NB4 (cell line): Measurements from ENCODE around the gene SMIM5.

ENCODE experiments used
- DNase-seq: peaks from one replicate; pipeline ENCODE4 v3.0.0; 2010; ENCODE audit warnings: low read depth
- H3K4me3 ChIP-seq: one replicate; pipeline ENCODE4 v1.5.1; 2011; ENCODE audit warnings: mild to moderate bottlenecking, low read depth, low read length, moderate library complexity
- MAX ChIP-seq: IDR thresholded peaks from 2 replicates; pipeline ENCODE4 v1.6.1; 2011; ENCODE audit warnings: low read depth, low read length
- MYC ChIP-seq: IDR thresholded peaks from 2 replicates; pipeline ENCODE4 v1.6.1; 2011; ENCODE audit warnings: low read depth, low read length
- POLR2A ChIP-seq: IDR thresholded peaks from 2 replicates; pipeline ENCODE4 v1.6.1; 2011; ENCODE audit warnings: mild to moderate bottlenecking; ENCODE audit not compliant: insufficient read length; ENCODE audit errors: extremely low read depth
- TF ChIP-seq, protein P1 (sequence below): IDR thresholded peaks from one replicate; pipeline ENCODE4 v1.5.1; 2012; ENCODE audit warnings: low read depth, low read length

Gene SMIM5

DNA sequence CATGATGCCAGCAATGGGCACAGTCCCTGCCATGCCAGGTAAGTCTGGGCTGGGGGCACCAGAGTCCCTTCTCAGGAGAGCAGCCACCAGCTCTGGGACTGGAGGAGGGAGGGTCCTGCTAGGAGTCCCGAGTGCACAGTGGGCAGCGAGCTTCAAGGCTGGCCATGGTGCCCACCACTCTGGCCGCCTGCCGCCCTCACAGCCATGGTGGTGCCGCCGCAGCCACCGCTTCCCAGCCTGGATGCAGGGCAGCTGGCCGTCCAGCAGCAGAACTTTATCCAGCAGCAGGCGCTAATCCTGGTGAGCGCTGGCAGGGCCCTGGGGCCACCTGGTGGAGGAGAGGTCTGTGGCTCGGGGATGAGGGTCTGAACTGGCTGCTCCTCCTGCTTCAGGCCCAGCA, 17.9 kb upstream of the SMIM5 start:
- DNase-seq: no peak
- no peak overlapping the region for H3K4me3 ChIP-seq
- TF ChIP-seq, protein P1, sequence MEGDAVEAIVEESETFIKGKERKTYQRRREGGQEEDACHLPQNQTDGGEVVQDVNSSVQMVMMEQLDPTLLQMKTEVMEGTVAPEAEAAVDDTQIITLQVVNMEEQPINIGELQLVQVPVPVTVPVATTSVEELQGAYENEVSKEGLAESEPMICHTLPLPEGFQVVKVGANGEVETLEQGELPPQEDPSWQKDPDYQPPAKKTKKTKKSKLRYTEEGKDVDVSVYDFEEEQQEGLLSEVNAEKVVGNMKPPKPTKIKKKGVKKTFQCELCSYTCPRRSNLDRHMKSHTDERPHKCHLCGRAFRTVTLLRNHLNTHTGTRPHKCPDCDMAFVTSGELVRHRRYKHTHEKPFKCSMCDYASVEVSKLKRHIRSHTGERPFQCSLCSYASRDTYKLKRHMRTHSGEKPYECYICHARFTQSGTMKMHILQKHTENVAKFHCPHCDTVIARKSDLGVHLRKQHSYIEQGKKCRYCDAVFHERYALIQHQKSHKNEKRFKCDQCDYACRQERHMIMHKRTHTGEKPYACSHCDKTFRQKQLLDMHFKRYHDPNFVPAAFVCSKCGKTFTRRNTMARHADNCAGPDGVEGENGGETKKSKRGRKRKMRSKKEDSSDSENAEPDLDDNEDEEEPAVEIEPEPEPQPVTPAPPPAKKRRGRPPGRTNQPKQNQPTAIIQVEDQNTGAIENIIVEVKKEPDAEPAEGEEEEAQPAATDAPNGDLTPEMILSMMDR: no peak
- TF ChIP-seq MAX (no peak), MYC (no peak)

DNA sequence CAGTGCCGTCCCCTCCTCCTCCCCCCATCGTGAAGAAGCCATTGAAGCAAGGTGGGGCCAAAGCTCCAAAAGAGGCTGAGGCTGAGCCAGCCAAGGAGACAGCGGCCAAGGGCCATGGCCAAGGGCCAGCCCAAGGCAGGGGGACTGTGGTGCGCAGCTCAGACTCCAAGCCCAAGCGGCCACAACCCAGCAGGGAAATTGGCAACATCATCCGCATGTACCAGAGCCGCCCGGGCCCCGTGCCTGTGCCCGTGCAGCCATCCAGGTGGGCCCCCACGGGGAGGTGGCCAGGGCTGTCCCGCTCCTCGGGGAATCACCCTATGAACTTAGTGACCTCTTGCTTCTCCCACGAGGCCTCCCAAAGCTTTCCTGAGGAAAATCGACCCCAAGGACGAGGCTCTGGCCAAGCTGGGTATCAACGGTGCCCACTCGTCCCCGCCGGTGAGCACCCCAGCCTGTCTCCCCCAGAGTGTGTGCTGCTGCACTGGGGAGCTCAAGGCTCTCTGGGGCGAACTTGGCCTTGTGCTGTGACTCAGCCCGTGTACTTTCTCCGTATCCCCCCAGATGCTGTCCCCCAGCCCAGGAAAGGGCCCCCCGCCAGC, 16.6 kb upstream of the SMIM5 start:
- TF ChIP-seq POLR2A (no peak), MYC (no peak), MAX (no peak)
- TF ChIP-seq, protein P1: no peak
- no peak overlapping the region for H3K4me3 ChIP-seq
- no peak for DNase-seq

DNA sequence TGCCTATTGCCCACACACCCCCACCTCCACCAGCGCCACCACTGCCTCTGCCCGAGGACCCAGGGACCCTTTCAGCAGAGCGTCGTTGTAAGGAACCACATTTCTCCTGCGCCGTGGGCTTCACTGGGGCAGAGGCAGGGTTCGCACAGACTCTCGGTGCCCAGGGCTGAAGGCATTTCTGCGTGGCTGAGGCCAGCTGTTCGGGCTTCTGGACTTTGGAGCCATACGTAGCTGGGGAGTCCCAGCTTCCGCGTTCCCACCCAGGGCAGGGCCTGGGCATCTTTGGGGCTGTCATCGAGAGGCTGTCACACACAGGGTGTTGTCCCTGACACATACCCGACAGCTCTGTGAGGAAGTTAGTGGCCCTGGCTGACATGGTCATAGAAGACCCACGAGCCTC, 16.0 kb upstream of the SMIM5 start:
- TF ChIP-seq MYC (no peak), POLR2A (no peak), MAX (no peak)
- TF ChIP-seq, protein P1: no peak
- no peak overlapping the region for H3K4me3 ChIP-seq
- no peak for DNase-seq

GRCh38 chr17:75617675-75618074, 15.6 kb upstream of the SMIM5 start:
- DNase-seq: no peak
- TF ChIP-seq POLR2A (no peak), MYC (no peak), MAX (no peak)
- TF ChIP-seq, protein P1: no peak
- no peak overlapping the region for H3K4me3 ChIP-seq

GRCh38 chr17:75619506-75620431, 13.5 kb upstream of the SMIM5 start:
- H3K4me3 ChIP-seq: no peak overlapping the region
- TF ChIP-seq, protein P1: peak; percentile 57
- TF ChIP-seq MAX: no peak
- DNase-seq: peak; percentile 52
